Activated naive CD4-positive, alpha-beta T cell treated with anti-CD3 and anti-CD28 coated beads, Interleukin-2, amount 50 U/mL, for 24 hours (primary cell): ENCODE data around the gene PCCB.

Experiments used
- H3K27ac Mint-ChIP-seq: one replicate; pipeline ENCODE4 v1.8.0; 2021; ENCODE audit warnings: mild to moderate bottlenecking, mixed read lengths
- H3K27me3 Mint-ChIP-seq: one replicate; pipeline ENCODE4 v1.8.0; 2021; ENCODE audit warnings: mixed read lengths
- H3K36me3 Mint-ChIP-seq: one replicate; pipeline ENCODE4 v1.8.0; 2021; ENCODE audit warnings: mixed read lengths
- H3K4me1 Mint-ChIP-seq: one replicate; pipeline ENCODE4 v1.8.0; 2021; ENCODE audit warnings: mixed read lengths
- H3K4me3 Mint-ChIP-seq: one replicate; pipeline ENCODE4 v1.8.0; 2021; ENCODE audit warnings: mild to moderate bottlenecking, mixed read lengths
- H3K9me3 Mint-ChIP-seq: one replicate; pipeline ENCODE4 v1.8.0; 2021; ENCODE audit warnings: mixed read lengths

The PCCB gene

GRCh38 chr3:136280961-136281360 is 30.8 kb downstream of the PCCB start:
- no peak overlapping the region for H3K27ac Mint-ChIP-seq
- peaks cover 14% of the 10 kb centered on the region for H3K9me3 Mint-ChIP-seq
- H3K27me3 Mint-ChIP-seq: no peaks in the 10 kb centered on the region
- H3K4me1 Mint-ChIP-seq: peaks cover 15% of the 10 kb centered on the region
- H3K4me3 Mint-ChIP-seq: no peak overlapping the region
- H3K36me3 Mint-ChIP-seq: peaks cover 42% of the 10 kb centered on the region

- Mint-ChIP-seq H3K4me1 (peaks cover 15% of the 10 kb centered on the region), H3K36me3 (peaks cover 39% of the 10 kb centered on the region), H3K9me3 (peaks cover 14% of the 10 kb centered on the region), H3K27me3 (no peaks in the 10 kb centered on the region), H3K27ac (no peak overlapping the region), H3K4me3 (no peak overlapping the region)
Measured at GRCh38 chr3:136281966-136282520, 31.9 kb downstream of the PCCB start.

GRCh38 chr3:136283627-136284026 is 33.5 kb downstream of the PCCB start:
- Mint-ChIP-seq H3K27ac (no peak overlapping the region), H3K9me3 (peaks cover 7% of the 10 kb centered on the region), H3K4me3 (no peak overlapping the region), H3K27me3 (no peaks in the 10 kb centered on the region), H3K36me3 (peaks cover 38% of the 10 kb centered on the region), H3K4me1 (peaks cover 15% of the 10 kb centered on the region)

GRCh38 chr3:136291302-136291701 is 41.2 kb downstream of the PCCB start:
- no peak overlapping the region for H3K27ac Mint-ChIP-seq

GRCh38 chr3:136292500-136292899 is 42.4 kb downstream of the PCCB start:
- peaks cover 28% of the 10 kb centered on the region for H3K36me3 Mint-ChIP-seq
- H3K9me3 Mint-ChIP-seq: no peaks in the 10 kb centered on the region
- no peak overlapping the region for H3K27ac Mint-ChIP-seq
- H3K4me1 Mint-ChIP-seq: peaks cover 3% of the 10 kb centered on the region
- H3K27me3 Mint-ChIP-seq: no peaks in the 10 kb centered on the region
- H3K4me3 Mint-ChIP-seq: no peak overlapping the region

More at GRCh38 chr3:136291302-136291701, 41.2 kb downstream of the PCCB start:
- Mint-ChIP-seq H3K4me1 (peaks cover 3% of the 10 kb centered on the region), H3K4me3 (no peak overlapping the region), H3K9me3 (no peaks in the 10 kb centered on the region), H3K27me3 (no peaks in the 10 kb centered on the region), H3K36me3 (peaks cover 31% of the 10 kb centered on the region)

- no peak overlapping the region for H3K27ac Mint-ChIP-seq
- no peak overlapping the region for H3K4me3 Mint-ChIP-seq
- peaks cover 3% of the 10 kb centered on the region for H3K4me1 Mint-ChIP-seq
- peaks cover 28% of the 10 kb centered on the region for H3K36me3 Mint-ChIP-seq
- H3K9me3 Mint-ChIP-seq: no peaks in the 10 kb centered on the region
- H3K27me3 Mint-ChIP-seq: no peaks in the 10 kb centered on the region
Measured at GRCh38 chr3:136293279-136293678, 43.1 kb downstream of the PCCB start.

- Mint-ChIP-seq H3K27me3 (no peaks in the 10 kb centered on the region), H3K4me1 (peaks cover 3% of the 10 kb centered on the region), H3K36me3 (peaks cover 29% of the 10 kb centered on the region), H3K27ac (no peak overlapping the region), H3K4me3 (no peak overlapping the region), H3K9me3 (no peaks in the 10 kb centered on the region)
Measured at GRCh38 chr3:136294176-136294575, 44.0 kb downstream of the PCCB start.

- H3K36me3 Mint-ChIP-seq: peaks cover 20% of the 10 kb centered on the region
- H3K4me3 Mint-ChIP-seq: no peak overlapping the region
- no peaks in the 10 kb centered on the region for H3K9me3 Mint-ChIP-seq
- H3K27me3 Mint-ChIP-seq: no peaks in the 10 kb centered on the region
- H3K27ac Mint-ChIP-seq: no peak overlapping the region
- no peaks in the 10 kb centered on the region for H3K4me1 Mint-ChIP-seq
Measured at GRCh38 chr3:136296960-136297359, 46.8 kb downstream of the PCCB start.

- Mint-ChIP-seq H3K27me3 (no peaks in the 10 kb centered on the region), H3K27ac (no peak overlapping the region), H3K36me3 (peaks cover 18% of the 10 kb centered on the region), H3K9me3 (no peaks in the 10 kb centered on the region), H3K4me1 (no peaks in the 10 kb centered on the region), H3K4me3 (no peak overlapping the region)
Measured at GRCh38 chr3:136297826-136298225, 47.7 kb downstream of the PCCB start.

GRCh38 chr3:136300444-136300843 is 50.3 kb downstream of the PCCB start:
- Mint-ChIP-seq H3K36me3 (peaks cover 19% of the 10 kb centered on the region), H3K27ac (no peak overlapping the region), H3K4me1 (no peaks in the 10 kb centered on the region), H3K27me3 (no peaks in the 10 kb centered on the region), H3K4me3 (no peak overlapping the region), H3K9me3 (no peaks in the 10 kb centered on the region)

- no peak overlapping the region for H3K4me3 Mint-ChIP-seq
- H3K27me3 Mint-ChIP-seq: no peaks in the 10 kb centered on the region
- peaks cover 22% of the 10 kb centered on the region for H3K36me3 Mint-ChIP-seq
- no peaks in the 10 kb centered on the region for H3K4me1 Mint-ChIP-seq
- no peak overlapping the region for H3K27ac Mint-ChIP-seq
- H3K9me3 Mint-ChIP-seq: peaks cover 5% of the 10 kb centered on the region
Measured at GRCh38 chr3:136305879-136306278, 55.7 kb downstream of the PCCB start.

GRCh38 chr3:136311261-136311660 is 61.1 kb downstream of the PCCB start:
- H3K36me3 Mint-ChIP-seq: peaks cover 19% of the 10 kb centered on the region
- no peaks in the 10 kb centered on the region for H3K27me3 Mint-ChIP-seq
- H3K4me1 Mint-ChIP-seq: no peaks in the 10 kb centered on the region
- H3K27ac Mint-ChIP-seq: no peak overlapping the region
- peaks cover under 1% of the 10 kb centered on the region for H3K9me3 Mint-ChIP-seq
- H3K4me3 Mint-ChIP-seq: no peak overlapping the region

- Mint-ChIP-seq H3K9me3 (no peaks in the 10 kb centered on the region), H3K4me3 (no peak overlapping the region)
Measured at GRCh38 chr3:136311968-136312367, 61.8 kb downstream of the PCCB start.

GRCh38 chr3:136326316-136326715 is 76.2 kb downstream of the PCCB start:
- H3K4me3 Mint-ChIP-seq: no peak overlapping the region
- no peaks in the 10 kb centered on the region for H3K4me1 Mint-ChIP-seq
- no peaks in the 10 kb centered on the region for H3K27me3 Mint-ChIP-seq
- H3K27ac Mint-ChIP-seq: no peak overlapping the region
- H3K9me3 Mint-ChIP-seq: peaks cover 15% of the 10 kb centered on the region
- H3K36me3 Mint-ChIP-seq: peaks cover 46% of the 10 kb centered on the region

More at GRCh38 chr3:136311968-136312367, 61.8 kb downstream of the PCCB start:
- Mint-ChIP-seq H3K36me3 (peaks cover 23% of the 10 kb centered on the region), H3K27me3 (no peaks in the 10 kb centered on the region), H3K27ac (no peak overlapping the region), H3K4me1 (no peaks in the 10 kb centered on the region)

- peaks cover 33% of the 10 kb centered on the region for H3K36me3 Mint-ChIP-seq
Measured at GRCh38 chr3:136327671-136328070, 77.5 kb downstream of the PCCB start.

GRCh38 chr3:136329593-136329992 is 79.5 kb downstream of the PCCB start:
- Mint-ChIP-seq H3K4me1 (no peaks in the 10 kb centered on the region), H3K36me3 (peaks cover 24% of the 10 kb centered on the region), H3K27ac (peak overlapping the region; percentile 30), H3K27me3 (no peaks in the 10 kb centered on the region), H3K4me3 (no peak overlapping the region), H3K9me3 (no peaks in the 10 kb centered on the region)

More at GRCh38 chr3:136327671-136328070, 77.5 kb downstream of the PCCB start:
- Mint-ChIP-seq H3K4me1 (no peaks in the 10 kb centered on the region), H3K4me3 (no peak overlapping the region), H3K27me3 (no peaks in the 10 kb centered on the region), H3K9me3 (peaks cover 6% of the 10 kb centered on the region), H3K27ac (no peak overlapping the region)

- peaks cover 24% of the 10 kb centered on the region for H3K36me3 Mint-ChIP-seq
- H3K4me3 Mint-ChIP-seq: no peak overlapping the region
- H3K27ac Mint-ChIP-seq: no peak overlapping the region
- no peaks in the 10 kb centered on the region for H3K9me3 Mint-ChIP-seq
- H3K27me3 Mint-ChIP-seq: no peaks in the 10 kb centered on the region
- no peaks in the 10 kb centered on the region for H3K4me1 Mint-ChIP-seq
Measured at GRCh38 chr3:136330900-136331299, 80.8 kb downstream of the PCCB start.
